ENCODE measurements around the gene VTN. TPM values are rescaled to one million over a fixed set of nuclear protein-coding genes. Genes with fewer than 3 reads are reported as not detected.
A peak's percentile ranks its signal among the peaks of the same experiment; 100 is the strongest.

VTN gene
- total and polyA plus RNA-seq, 2 experiments from 2014 or later = 0.34 TPM; not detected in 1

DNA sequence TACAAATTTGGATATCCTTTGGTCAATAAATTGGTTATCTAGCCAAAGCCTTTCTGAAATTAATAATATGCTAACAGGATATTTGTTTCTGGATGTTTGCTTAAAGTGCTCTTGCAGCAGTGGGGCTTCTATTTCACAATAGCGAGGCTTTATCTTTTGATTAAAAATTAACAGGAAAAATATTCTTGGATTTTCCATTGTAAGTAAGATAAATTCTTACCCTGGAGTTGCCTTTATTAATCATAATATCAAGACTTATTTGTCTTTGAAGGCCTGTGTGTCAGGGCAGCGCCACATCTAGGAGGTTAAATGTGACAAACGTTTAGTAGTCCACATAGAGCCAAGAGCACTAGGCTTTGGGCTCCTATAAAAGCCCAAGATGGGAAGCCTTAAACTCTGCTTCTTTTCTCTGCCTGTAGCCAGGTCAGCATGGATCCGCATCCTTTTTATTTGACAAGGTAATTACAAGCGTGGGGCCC is 45.8 kb downstream of the VTN start:
- no peak for DNase-seq
- H3F3A ChIP-seq (ENCODE audit: insufficient read depth) = peaks cover 14% of the 10 kb centered on the region; the same call in 1 of the 2 replicates
- H3K4me2 ChIP-seq (ENCODE audit: unreplicated experiment) = no peak overlapping the region
- H3K9me2 ChIP-seq (ENCODE audit: insufficient read depth) = no peaks in the 10 kb centered on the region
- H2AFZ ChIP-seq = no peak overlapping the region
- no peaks in the 10 kb centered on the region for H4K20me1 ChIP-seq (ENCODE audit: insufficient read depth)
- no peak overlapping the region for H3K4me3 ChIP-seq
- 84% methylated on average over 5 of the region's 5 CpGs for WGBS, 2 experiments (ENCODE audit: low coverage in 1 of 2, low lambda C conversion rate in 2 of 2, missing lambda C conversion rate in 2 of 2)
- H3K9me3 ChIP-seq (ENCODE audit: low read depth) = no peaks in the 10 kb centered on the region
- H3K79me2 ChIP-seq (ENCODE audit: insufficient read depth) = peaks cover 9% of the 10 kb centered on the region; the same call in 1 of the 2 replicates
- no peak overlapping the region for H3K27ac ChIP-seq
- in situ Hi-C loops (cut with MboI) = no loop called here
- H3K36me3 ChIP-seq (ENCODE audit: low read depth) = peaks cover 9% of the 10 kb centered on the region; the same call in 1 of the 2 replicates
- 0 out of 2 replicates have a peak, but pooled peaks cover 7% of the 10 kb centered on the region for H3K4me1 ChIP-seq (ENCODE audit: insufficient read depth)
- no peak overlapping the region for H3K9ac ChIP-seq
- no peaks in the 10 kb centered on the region for H3K27me3 ChIP-seq (replicated peaks; ENCODE audit: insufficient read depth)
- TF ChIP-seq EZH2 (IDR thresholded peaks at IDR 0.05; ENCODE audit: insufficient read depth, poor library complexity, severe bottlenecking) = no peak
- no peak for TF ChIP-seq EZH2phosphoT487 (IDR thresholded peaks at IDR 0.05; ENCODE audit: insufficient read depth, low read depth)

DNA sequence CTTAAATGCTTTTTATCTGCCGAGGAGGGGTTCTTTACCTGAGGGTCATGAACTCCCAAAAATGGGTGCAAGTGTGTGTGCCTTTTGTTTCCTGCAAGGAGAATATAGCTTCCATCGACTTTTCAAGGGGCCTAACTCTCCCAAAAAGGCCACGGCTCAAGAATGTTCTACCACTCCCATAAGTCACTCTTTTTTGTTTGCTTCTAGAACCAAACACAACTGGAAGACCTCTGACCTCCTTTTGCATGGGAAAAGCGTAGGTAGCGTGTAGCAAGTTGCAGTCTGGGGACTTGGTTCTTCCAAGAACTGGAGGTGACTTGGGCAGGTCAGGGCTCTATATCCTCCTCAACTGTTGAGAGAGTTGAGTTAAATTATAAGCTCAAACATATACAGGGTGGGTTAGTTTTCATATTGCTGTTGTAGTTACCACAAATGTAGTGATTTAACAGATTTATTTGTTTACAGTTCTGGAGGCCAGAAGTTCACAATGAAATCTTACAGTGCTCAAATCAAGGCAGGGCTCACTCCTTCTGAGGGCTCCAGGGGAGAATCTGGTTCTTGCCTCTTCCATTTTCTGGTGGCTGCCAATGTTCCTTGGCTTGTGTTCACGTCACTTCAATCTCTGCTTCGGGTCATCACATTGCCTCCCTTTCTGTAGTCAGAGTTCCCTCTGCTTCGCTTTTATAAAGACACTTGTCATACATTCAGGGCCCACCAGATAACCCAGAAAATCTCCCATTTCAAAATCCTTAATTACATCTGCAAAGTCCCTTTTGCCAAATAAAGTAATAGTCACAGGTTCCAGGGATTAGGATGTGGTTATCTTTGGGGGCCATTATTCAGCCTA is 49.7 kb downstream of the VTN start:
- Histone ChIP-seq H2AFZ (peak overlapping the region; percentile 92), H3K9me2 (ENCODE audit: insufficient read depth) (no peaks in the 10 kb centered on the region), H3K9ac (peak overlapping the region; percentile 80), H3K4me3 (peak overlapping the region; percentile 84), H3K4me2 (ENCODE audit: unreplicated experiment) (peak overlapping the region; percentile 92), H4K20me1 (ENCODE audit: insufficient read depth) (no peaks in the 10 kb centered on the region), H3K4me1 (ENCODE audit: insufficient read depth) (peaks cover 13% of the 10 kb centered on the region; the same call in 1 of the 2 replicates), H3K27me3 (replicated peaks; ENCODE audit: insufficient read depth) (no peaks in the 10 kb centered on the region), H3K27ac (no peak overlapping the region), H3F3A (ENCODE audit: insufficient read depth) (no peaks in the 10 kb centered on the region), H3K36me3 (ENCODE audit: low read depth) (no peaks in the 10 kb centered on the region), H3K9me3 (ENCODE audit: low read depth) (no peaks in the 10 kb centered on the region), H3K79me2 (ENCODE audit: insufficient read depth) (0 out of 2 replicates have a peak, but pooled peaks cover 5% of the 10 kb centered on the region)
- in situ Hi-C loops (cut with MboI) = no loop called here
- no peak for DNase-seq
- WGBS, 2 experiments (ENCODE audit: low coverage in 1 of 2, low lambda C conversion rate in 2 of 2, missing lambda C conversion rate in 2 of 2) = 65% methylated on average over 8 of the region's 8 CpGs
- TF ChIP-seq EZH2 (IDR thresholded peaks at IDR 0.05; ENCODE audit: insufficient read depth, poor library complexity, severe bottlenecking) (no peak), EZH2phosphoT487 (IDR thresholded peaks at IDR 0.05; ENCODE audit: insufficient read depth, low read depth) (no peak)

DNA sequence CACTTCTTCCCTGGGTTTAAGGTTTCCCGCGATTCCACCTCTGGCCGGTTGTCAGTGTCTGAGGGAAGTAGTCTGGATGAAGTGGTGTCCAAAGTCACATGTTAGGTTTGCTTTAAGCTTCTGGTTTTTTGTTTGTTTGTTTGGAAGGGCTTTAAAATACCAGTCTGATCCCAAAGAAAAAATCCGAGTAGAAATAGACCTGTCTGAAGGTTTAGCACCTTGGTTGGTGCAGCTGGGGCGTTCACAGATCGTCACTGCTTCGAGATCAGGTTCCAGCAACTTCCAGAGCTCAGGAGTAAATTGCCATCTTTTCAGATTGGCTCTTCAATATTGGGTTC is 50.5 kb downstream of the VTN start:
- Histone ChIP-seq H3K9me3 (ENCODE audit: low read depth) (no peaks in the 10 kb centered on the region), H3K4me1 (ENCODE audit: insufficient read depth) (peaks cover 13% of the 10 kb centered on the region; the same call in 1 of the 2 replicates), H3K79me2 (ENCODE audit: insufficient read depth) (0 out of 2 replicates have a peak, but pooled peaks cover 5% of the 10 kb centered on the region), H3K27ac (peak overlapping the region; percentile 26; the same call in 1 of the 2 replicates), H3K4me2 (ENCODE audit: unreplicated experiment) (peak overlapping the region; percentile 92), H3K36me3 (ENCODE audit: low read depth) (no peaks in the 10 kb centered on the region), H3K9me2 (ENCODE audit: insufficient read depth) (no peaks in the 10 kb centered on the region), H3K4me3 (peak overlapping the region; percentile 84), H2AFZ (peak overlapping the region; percentile 92), H3K27me3 (replicated peaks; ENCODE audit: insufficient read depth) (no peaks in the 10 kb centered on the region), H3F3A (ENCODE audit: insufficient read depth) (no peaks in the 10 kb centered on the region), H4K20me1 (ENCODE audit: insufficient read depth) (no peaks in the 10 kb centered on the region), H3K9ac (peak overlapping the region; percentile 80)
- TF ChIP-seq EZH2phosphoT487 (IDR thresholded peaks at IDR 0.05; ENCODE audit: insufficient read depth, low read depth) (no peak), EZH2 (IDR thresholded peaks at IDR 0.05; ENCODE audit: insufficient read depth, poor library complexity, severe bottlenecking) (no peak)
- in situ Hi-C loops (cut with MboI) = no loop called here
- DNase-seq = no peak
- WGBS, 2 experiments (ENCODE audit: low coverage in 1 of 2, low lambda C conversion rate in 2 of 2, missing lambda C conversion rate in 2 of 2) = 1 to 5% methylated on average over 7 of the region's 7 CpGs

DNA sequence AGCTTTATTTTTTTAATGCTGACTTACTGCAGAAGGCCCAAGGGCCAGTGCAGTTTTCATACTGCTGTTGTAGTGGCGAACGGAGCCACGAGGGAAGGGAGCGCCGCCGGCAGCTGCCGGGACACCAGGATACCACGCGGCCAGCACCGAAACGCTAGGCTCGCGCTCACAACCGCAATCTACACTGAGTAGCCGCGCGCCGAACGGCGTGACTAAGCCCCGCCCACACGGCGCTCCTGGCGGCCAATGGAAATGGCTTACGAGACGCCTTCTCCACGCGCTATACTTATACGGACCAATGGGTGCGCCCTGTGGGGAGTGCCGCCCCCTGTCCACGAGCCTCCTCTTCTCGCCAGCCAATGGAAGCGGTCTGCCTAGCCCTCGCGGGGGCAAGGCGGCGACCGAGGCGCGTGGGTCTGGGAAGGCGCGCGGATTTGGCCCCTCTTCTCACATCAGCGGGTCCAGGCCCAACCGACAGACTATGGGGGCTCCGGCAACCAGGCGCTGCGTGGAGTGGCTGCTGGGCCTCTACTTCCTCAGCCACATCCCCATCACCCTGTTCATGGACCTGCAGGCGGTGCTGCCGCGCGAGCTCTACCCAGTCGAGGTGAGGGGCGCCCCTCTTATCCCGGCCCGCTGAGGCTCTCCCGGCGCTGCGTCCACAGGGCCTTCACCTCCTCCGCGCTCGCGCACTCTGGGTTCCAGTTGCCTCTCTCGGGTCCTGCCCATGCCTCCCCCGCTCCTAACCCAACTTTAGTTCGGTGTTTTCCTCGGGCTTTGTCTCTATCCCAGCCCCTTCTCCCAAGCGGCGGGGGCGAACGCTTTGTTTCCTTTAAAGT is 51.1 kb downstream of the VTN start, which contains the start of gene TMEM97:
Gene TMEM97 (plus strand): TSS at position 442 of the 839 bp plus-strand sequence. CDS start 40 bp downstream, at position 482.
- in situ Hi-C loops (cut with MboI) = no loop called here
- Histone ChIP-seq H3K9ac (peak within 1 kb of the TSS; percentile 80), H3K79me2 (ENCODE audit: insufficient read depth) (0 out of 2 replicates have a peak, but pooled peaks cover 5% of the 10 kb centered on the region), H3K27ac (peak within 1 kb of the TSS; percentile 26; the same call in 1 of the 2 replicates), H2AFZ (peak within 1 kb of the TSS; percentile 92), H4K20me1 (ENCODE audit: insufficient read depth) (no peaks in the 10 kb centered on the region), H3K4me2 (ENCODE audit: unreplicated experiment) (peak within 1 kb of the TSS; percentile 92), H3K36me3 (ENCODE audit: low read depth) (no peaks in the 10 kb centered on the region), H3K4me1 (ENCODE audit: insufficient read depth) (peaks cover 13% of the 10 kb centered on the region; the same call in 1 of the 2 replicates), H3K27me3 (replicated peaks; ENCODE audit: insufficient read depth) (no peaks in the 10 kb centered on the region), H3K9me2 (ENCODE audit: insufficient read depth) (no peaks in the 10 kb centered on the region), H3K9me3 (ENCODE audit: low read depth) (no peaks in the 10 kb centered on the region), H3K4me3 (peak within 1 kb of the TSS; percentile 84), H3F3A (ENCODE audit: insufficient read depth) (no peaks in the 10 kb centered on the region)
- WGBS, 2 experiments (ENCODE audit: low coverage in 1 of 2, low lambda C conversion rate in 2 of 2, missing lambda C conversion rate in 2 of 2) = 0 to 1% methylated on average over 70 of the region's 72 CpGs
- DNase-seq = peak; percentile 99
- no peak for TF ChIP-seq EZH2phosphoT487 (IDR thresholded peaks at IDR 0.05; ENCODE audit: insufficient read depth, low read depth)

All from GM23248 (cell line).